ENCODE results near the gene ETHE1.
A peak's percentile ranks its signal among the peaks of the same experiment; 100 is the strongest.
"Not testable (repeated sequence)": the region's sequence is repeated elsewhere in the genome, so short reads cannot be mapped to it uniquely, and the experiment has no call there.

Gene ETHE1

DNA sequence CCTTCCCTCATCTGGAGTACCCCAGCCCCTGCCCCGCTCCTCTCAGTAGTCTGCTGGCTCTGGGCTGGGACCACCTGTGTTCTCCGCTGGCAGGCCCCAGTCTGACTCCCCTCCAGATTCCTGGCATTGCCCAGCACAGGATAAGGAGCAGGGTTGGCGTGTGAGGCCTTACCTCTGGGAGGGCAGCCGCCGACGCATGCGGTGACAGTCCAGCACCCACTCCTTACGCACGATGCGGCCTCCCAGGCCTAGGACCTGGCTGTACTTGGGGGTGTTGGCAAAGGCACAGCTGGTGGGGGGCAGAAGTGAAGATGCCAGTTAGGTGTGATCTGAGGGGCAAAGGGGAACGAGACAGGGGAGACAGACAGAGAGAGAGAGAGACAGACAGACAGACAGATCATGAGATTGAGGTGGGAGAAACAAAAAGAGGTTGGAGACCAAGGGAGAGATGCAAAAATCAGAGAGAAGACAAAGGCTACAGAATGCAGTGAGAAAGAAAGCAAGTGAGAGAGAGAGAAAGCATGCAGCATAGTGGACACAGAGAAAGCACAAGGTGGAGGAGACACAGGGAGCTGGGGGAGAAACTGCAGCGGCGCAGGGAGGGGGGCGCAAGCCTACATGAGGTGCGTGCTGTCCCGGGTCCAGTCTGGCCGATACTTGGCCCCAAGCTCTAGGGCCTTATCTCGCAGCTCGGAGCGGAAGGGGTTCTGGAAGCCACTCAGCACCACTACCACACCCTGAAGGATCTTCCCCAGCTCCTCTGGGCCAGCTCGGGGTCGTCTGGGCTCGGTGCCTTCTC, 24.6 kb upstream of the ETHE1 start:
- no peak for DNase-seq

DNA sequence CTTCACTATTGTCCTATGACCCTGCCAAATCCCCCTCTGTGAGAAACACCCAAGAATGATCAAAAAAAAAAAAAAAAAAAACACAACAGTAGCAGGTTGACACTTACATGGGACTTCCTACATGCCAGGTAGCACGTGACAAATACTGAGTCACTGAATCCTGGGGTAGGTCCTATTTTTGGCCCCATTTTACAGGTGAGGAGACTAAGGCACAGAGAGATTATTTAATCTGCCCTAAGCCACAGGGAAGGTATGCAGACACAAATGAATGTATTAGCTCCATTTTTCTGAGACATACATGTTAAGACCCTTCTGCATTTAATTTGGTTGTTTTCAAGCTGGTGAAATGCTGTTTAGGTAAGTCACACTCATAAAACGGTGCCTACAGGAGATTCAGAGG, 21.7 kb upstream of the ETHE1 start:
- DNase-seq: no peak

GRCh38 chr19:43547926-43548325, 20.9 kb upstream of the ETHE1 start:
- not testable (repeated sequence) for DNase-seq

- no peak for DNase-seq
These were observed 19.6 kb upstream of the ETHE1 start for GRCh38 chr19:43546581-43546980.

- DNase-seq: no peak
These were observed 19.0 kb upstream of the ETHE1 start for GRCh38 chr19:43545981-43546380.

DNA sequence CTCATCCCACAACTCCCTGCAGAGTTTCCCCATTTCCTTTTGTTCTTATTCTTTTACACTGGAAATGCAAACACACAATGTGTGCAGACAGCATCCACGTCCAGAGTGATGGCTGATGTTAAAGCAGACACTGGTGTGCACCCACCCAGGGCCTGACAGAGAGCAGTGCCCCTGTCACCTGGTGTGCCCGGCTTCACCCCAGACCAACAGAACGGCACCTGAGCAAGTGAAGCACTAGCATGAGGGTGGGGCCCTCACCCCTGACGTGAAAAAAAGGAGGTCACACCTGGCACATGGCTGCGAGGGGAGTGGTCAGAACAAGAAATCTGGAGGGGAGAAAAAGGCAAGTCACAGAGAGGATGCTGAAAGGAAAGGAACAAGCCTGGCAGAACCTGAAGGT, 18.3 kb upstream of the ETHE1 start:
- no peak for DNase-seq

- DNase-seq: no peak
These were observed 17.1 kb upstream of the ETHE1 start for GRCh38 chr19:43544077-43544476.

- DNase-seq: no peak
These were observed 15.1 kb upstream of the ETHE1 start for GRCh38 chr19:43541920-43542650.

DNA sequence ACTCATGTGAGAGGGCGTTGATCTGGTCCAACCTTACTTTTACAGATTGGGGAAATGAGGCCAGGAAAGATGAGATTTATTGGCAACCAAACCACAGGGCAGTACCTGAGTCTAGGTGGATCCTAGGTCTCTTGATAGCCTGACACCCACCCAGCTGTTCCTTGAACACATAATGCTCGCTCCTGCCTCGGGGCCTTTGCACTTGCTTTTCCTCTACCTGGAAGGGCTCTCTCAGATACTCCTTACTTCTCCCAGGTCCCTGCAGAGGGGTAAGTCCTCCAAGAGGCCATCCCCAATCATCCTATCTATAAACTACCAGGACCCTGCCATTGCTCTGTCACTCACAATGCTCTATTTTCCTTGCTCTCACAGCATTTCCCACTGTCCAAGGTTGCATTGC, 13.4 kb upstream of the ETHE1 start:
- no peak for DNase-seq

DNA sequence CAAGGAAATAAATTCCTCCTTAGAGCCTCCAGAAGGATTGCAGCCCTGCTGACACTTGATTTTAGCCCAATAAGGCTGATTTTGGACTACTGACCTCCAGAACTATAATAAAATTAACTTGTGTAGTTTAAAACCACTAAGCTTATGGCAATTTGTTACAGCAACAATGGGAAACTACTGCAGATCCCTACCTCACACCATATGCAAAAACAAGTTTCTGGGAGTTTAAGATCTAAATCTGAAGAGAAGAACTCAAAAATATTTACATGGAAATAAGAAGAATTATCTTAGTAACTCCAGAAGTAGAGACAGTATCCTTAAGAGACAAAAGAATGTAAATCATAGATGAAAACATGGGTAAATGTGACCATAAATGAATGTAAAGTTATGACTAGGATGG, 11.9 kb upstream of the ETHE1 start:
- no peak for DNase-seq

DNA sequence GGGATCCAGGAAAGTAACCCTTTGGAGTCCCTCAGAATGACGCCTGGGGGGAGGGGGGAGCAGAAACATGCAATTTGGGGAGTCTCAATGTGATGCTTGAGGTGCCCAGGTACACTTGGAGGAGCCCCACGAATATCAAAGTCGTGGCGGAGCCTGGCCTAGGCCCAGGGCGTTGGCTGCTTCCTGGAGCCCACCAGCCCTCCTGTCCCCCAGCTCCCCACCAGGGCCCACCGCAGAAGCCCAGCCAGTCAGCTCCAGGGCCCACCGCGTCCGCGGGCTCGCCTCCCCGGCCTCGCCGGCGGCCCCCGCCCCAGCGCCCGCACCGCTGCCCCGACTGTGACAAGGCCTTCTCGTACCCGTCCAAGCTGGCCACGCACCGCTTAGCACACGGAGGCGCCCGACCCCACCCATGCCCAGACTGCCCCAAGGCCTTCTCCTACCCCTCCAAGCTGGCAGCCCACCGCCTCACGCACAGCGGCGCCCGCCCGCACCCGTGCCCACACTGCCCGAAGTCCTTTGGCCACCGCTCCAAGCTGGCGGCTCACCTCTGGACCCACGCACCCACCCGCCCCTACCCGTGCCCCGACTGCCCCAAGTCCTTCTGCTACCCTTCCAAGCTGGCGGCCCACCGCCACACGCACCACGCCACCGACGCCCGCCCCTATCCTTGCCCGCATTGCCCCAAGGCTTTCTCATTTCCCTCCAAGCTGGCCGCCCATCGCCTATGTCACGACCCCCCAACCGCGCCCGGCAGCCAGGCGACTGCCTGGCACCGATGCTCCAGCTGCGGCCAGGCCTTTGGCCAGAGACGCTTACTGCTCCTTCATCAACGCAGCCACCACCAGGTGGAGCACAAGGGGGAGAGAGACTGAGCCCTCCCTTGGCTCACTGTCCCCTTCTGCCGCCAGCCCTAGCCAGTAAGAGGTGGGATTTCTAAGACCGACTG, 8.1 kb upstream of the ETHE1 start:
- no peak for DNase-seq

- DNase-seq: no peak
These were observed 7.4 kb upstream of the ETHE1 start for GRCh38 chr19:43534305-43534815.

GRCh38 chr19:43533546-43534304, 6.7 kb upstream of the ETHE1 start:
- DNase-seq: peak; percentile 57

DNA sequence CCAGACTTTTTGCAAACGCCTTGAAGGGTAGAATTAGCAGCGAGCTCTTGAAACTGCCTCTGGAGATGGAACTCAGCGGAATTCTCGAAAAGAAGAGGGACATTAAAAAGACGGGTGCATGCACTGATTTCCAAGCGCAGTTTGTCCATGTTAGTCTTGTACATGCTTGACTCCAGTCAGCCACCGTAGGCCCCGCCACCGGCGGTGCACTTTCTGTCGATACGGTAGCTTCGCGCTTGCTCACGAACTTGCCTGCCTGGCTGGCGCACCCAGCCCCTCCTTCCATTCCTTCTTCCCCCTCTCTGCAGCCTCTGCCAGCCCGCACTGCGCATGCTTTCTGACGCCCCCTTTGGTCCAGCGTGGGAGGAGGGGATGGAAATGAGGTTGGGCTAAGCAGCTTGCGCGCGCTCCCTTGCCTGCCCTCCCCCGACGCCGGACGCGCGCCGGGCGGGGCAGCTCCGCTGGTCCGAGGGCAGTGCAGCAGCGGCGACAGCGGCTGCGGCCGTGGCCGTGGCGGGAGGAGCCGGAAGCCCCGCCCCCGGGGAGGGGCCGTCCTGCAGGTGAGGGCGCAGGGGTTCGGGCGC, 6.1 kb upstream of the ETHE1 start, which contains the start of gene ZNF575:
Gene ZNF575 (plus strand): TSS at position 227 of the 584 bp plus-strand sequence. CDS start 1,235 bp downstream, outside the sequence.
- DNase-seq: peak; percentile 27

DNA sequence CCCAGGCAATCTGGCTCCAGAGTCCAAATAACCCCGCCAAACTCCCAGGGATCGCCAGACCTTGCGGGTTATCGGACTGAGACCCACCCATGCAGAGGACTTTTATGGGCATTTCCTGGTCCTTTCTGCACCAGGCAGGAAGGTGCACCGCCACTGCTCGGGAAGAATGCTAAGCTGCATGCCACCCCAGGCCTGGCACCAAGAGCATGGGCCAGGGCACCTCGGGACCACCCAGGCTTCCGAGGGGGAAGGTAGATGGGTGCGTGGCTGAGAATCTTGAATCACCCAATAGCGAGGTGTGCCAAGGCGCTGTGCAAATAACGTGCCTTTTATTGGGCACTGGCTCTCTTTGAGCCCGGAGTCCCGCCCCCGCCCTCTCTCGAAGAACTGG, 5.6 kb upstream of the ETHE1 start:
- DNase-seq: no peak

DNA sequence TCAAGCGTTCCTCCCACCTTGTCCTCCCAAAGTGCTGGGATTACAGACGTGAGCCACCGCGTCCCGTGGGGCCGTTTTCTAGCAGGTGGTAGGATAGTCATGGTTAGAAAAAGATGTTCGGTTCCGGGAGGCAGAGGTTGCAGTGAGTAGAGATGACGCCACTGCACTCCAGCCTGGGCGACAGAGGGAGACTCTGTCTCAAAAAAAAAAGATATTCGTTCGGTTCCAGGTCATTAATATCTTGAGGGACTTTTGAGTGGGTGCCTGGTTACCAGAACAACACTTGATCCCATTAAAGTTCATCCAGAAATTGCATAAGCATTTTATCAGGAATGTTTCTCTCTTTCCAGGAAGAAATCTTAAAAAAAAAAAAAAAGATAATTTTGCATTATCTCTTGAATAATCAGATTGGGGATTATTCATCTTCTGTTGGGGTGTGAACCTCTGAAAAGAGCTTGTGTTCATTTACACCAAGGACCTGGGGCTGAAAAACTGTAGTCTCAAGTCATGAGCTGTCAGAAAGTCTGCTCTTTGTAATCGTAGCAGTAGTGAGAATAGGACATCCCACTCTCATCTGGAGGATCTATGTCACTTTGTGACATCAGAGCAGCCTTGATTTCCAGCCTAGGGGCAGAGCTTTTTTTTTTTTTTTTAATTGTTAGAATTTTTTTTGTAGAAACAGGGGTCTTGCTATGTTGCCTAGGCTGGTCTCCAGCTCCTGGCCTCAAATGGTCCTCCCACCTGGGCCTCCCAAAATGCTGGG, 1.0 kb upstream of the ETHE1 start:
- no peak for DNase-seq

- no peak for DNase-seq
These were observed 897 bp downstream of the ETHE1 start for GRCh38 chr19:43525836-43526771.

DNA sequence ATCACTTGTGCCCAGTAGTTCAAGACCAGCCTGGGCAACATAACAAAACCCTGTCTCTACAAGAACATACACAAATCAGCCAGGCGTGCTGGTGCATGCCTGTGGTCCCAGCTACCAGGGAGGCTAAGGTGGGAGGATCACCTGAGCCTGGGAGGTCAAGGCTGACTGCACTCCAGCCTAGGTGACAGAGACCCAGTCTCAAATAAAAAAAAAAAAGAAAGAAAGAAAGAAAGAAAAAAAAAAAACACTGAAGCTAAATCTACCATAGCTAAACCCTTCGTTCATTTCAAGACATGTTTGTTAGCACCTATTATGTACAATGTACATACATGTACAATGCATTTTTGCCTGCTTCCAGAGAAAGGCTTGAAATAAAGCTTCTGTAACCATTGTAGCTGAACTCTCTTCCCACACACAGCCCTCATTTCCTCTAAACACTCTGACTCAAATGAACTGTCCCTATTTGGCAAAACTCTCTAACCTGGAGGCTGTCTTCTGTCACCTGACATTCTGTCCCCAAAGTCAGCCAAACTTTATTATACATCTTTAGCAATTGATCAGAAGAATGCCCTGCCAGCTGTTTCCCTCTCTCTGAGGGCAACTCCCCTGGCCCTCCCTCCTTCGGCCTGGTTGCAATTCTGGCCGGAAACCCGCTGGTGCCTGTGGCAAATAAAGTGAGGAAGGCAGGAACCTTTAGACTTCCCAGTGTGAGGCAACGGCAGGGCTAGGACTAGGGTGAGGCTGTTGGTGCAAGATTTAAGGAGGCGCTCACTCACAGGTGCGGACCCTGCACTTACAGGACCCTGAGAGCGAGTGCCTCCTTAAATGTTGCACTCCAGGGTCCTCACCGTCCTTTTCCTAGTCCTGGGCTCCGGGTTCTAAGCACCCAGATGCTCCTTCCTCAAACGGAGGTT, 1.8 kb downstream of the ETHE1 start:
- no peak for DNase-seq

- DNase-seq: not testable (repeated sequence)
These were observed 3.3 kb downstream of the ETHE1 start for GRCh38 chr19:43523696-43524095.

Data from NCI-H2081 treated with DMSO at 0.1 percent for 48 hours (cell line).